A549 (cell line): Measurements from ENCODE around the gene TMEM165. TPM values are rescaled to one million over a fixed set of nuclear protein-coding genes. Genes with fewer than 3 reads are reported as not detected.

Experiments used
- ATAC-seq, 2 experiments: fragments of 200-7000 bp in 1 of 2; fragments of >200 bp in 1 of 2; cut with Nextera tagmentation in 1 of 2; cut with Tn5 transposase in 1 of 2; 3 replicates each; pipeline versions ENCODE4 v1.8.0 to v1.9.1; 2018 to 2020; ENCODE audit warnings: mild to moderate bottlenecking in 1 of 2, moderate library complexity in 1 of 2
- CTCF ChIA-PET: fragments of 300-600 bp; sonication (Branson Sonifier 250); formaldehyde crosslinking; extraction: SDS; loops from one replicate; lab custom pipeline; 2021; ENCODE audit warnings: antibody characterized with exemption, inconsistent platforms; lab: Yijun Ruan, JAX
- POLR2A ChIA-PET: fragments of 350-600 bp; formaldehyde crosslinking; extraction: SDS; loops from one replicate; lab custom pipeline; 2021; ENCODE audit warnings: antibody characterized with exemption, inconsistent platforms; lab: Yijun Ruan, JAX
- DNase-seq, 2 experiments: peaks; one replicate each; pipeline versions ENCODE4 v3.0.0 to v3.0.0-alpha.2; 2011 to 2016; ENCODE audit warnings: low read depth in 1 of 2, low spot score in 1 of 2
- FAIRE-seq: peaks from 2 replicates; lab custom pipeline; 2011; peaks lifted over from hg19 to GRCh38; lab: Jason Lieb, UNC
- H3K27ac ChIP-seq, 2 experiments: fragments of >200 bp; sonication (Bioruptor Twin); formaldehyde crosslinking; 3 replicates each; pipeline ENCODE4 v1.5.1; 2016 to 2017
- H3K4me1 ChIP-seq: fragments of >200 bp; sonication (Bioruptor Twin); formaldehyde crosslinking; 3 replicates; pipeline ENCODE4 v1.6.1; 2016
- H3K4me2 ChIP-seq: fragments of >200 bp; sonication (Bioruptor Twin); formaldehyde crosslinking; 3 replicates; pipeline ENCODE4 v1.6.1; 2016
- H3K4me3 ChIP-seq: fragments of >200 bp; sonication (Bioruptor Twin); formaldehyde crosslinking; 3 replicates; pipeline ENCODE4 v1.5.1; 2016
- H3K9me3 ChIP-seq: fragments of >200 bp; sonication (Bioruptor Twin); formaldehyde crosslinking; 3 replicates; pipeline ENCODE4 v1.6.1; 2016
- ATOH8 ChIP-seq: fragments of 250-450 bp; sonication (Bioruptor Pico); IDR thresholded peaks from 2 replicates; pipeline ENCODE4 v1.5.0; 2020; ENCODE audit warnings: low read depth, mild to moderate bottlenecking, moderate library complexity
- BCL3 ChIP-seq: fragments of >200 bp; sonication (Bioruptor Twin); formaldehyde crosslinking; IDR thresholded peaks from 3 replicates; pipeline ENCODE4 v1.6.1; 2016
- CHD2 ChIP-seq: fragments of 150-350 bp; IDR thresholded peaks from 2 replicates; pipeline ENCODE4 v1.6.1; 2014; ENCODE audit warnings: low read length; ENCODE audit not compliant: partially characterized antibody
- CHD4 ChIP-seq: fragments of 200-600 bp; sonication (generic); IDR thresholded peaks from 2 replicates; pipeline ENCODE4 v1.6.1; 2016; ENCODE audit warnings: antibody characterized with exemption, mild to moderate bottlenecking, borderline replicate concordance
- ELK1 ChIP-seq: fragments of 150-350 bp; IDR thresholded peaks from 2 replicates; pipeline ENCODE4 v1.6.1; 2014; ENCODE audit warnings: low read depth, mild to moderate bottlenecking, low read length
- FOSB ChIP-seq: fragments of 250-450 bp; sonication (Bioruptor Pico); IDR thresholded peaks from 2 replicates; pipeline ENCODE4 v1.5.0; 2020; ENCODE audit warnings: mild to moderate bottlenecking, moderate library complexity
- GATA3 ChIP-seq: IDR thresholded peaks from 2 replicates; pipeline ENCODE4 v1.6.1; 2012; ENCODE audit warnings: borderline replicate concordance
- HES2 ChIP-seq: fragments of >200 bp; sonication (Bioruptor Twin); formaldehyde crosslinking; IDR thresholded peaks from 2 replicates; pipeline ENCODE4 v1.6.1; 2016
- HEYL ChIP-seq: fragments of 250-450 bp; sonication (Bioruptor Pico); IDR thresholded peaks from 2 replicates; pipeline ENCODE4 v1.8.0; 2021; ENCODE audit warnings: mild to moderate bottlenecking, moderate library complexity
- HMGXB4 ChIP-seq: fragments of 250-450 bp; sonication (Bioruptor Pico); IDR thresholded peaks from 2 replicates; pipeline ENCODE4 v1.5.0; 2021; ENCODE audit warnings: mild to moderate bottlenecking, moderate library complexity, borderline replicate concordance
- HOXA7 ChIP-seq: fragments of 250-450 bp; sonication (Bioruptor Pico); IDR thresholded peaks from 2 replicates; pipeline ENCODE4 v1.5.0; 2020; ENCODE audit warnings: mild to moderate bottlenecking, moderate library complexity
- HOXB5 ChIP-seq: fragments of 250-450 bp; sonication (Bioruptor Pico); IDR thresholded peaks from 2 replicates; pipeline ENCODE4 v1.5.0; 2020; ENCODE audit warnings: mild to moderate bottlenecking, moderate library complexity
- JUN ChIP-seq, 2 experiments: fragments of >200 bp; sonication (Bioruptor Twin); formaldehyde crosslinking; IDR thresholded peaks; 2 replicates in 1 of 2; 3 replicates in 1 of 2; pipeline ENCODE4 v1.6.1; 2016 to 2017
- JUNB ChIP-seq: fragments of >200 bp; sonication (Bioruptor Twin); formaldehyde crosslinking; IDR thresholded peaks from 2 replicates; pipeline ENCODE4 v1.6.1; 2016
- MAZ ChIP-seq: fragments of 150-350 bp; IDR thresholded peaks from 2 replicates; pipeline ENCODE4 v1.6.1; 2014; ENCODE audit warnings: antibody characterized with exemption, low read depth, low read length, borderline replicate concordance
- MYC ChIP-seq: IDR thresholded peaks from 2 replicates; pipeline ENCODE4 v1.6.1; 2012; ENCODE audit warnings: mild to moderate bottlenecking, inconsistent platforms, low read length, improper control_type of control experiment, borderline replicate concordance
- NPAS2 ChIP-seq: fragments of 250-450 bp; sonication (Bioruptor Pico); IDR thresholded peaks from 2 replicates; pipeline ENCODE4 v1.8.0; 2022; ENCODE audit warnings: mild to moderate bottlenecking, moderate library complexity, borderline replicate concordance
- PHF8 ChIP-seq: fragments of 200-600 bp; sonication (generic); IDR thresholded peaks from 2 replicates; pipeline ENCODE4 v1.6.1; 2016; ENCODE audit warnings: low read depth, mild to moderate bottlenecking, antibody characterized with exemption, moderate library complexity, borderline replicate concordance
- POLR2AphosphoS2 ChIP-seq: conservative IDR thresholded peaks from 2 replicates; pipeline ENCODE4 v1.6.1; 2012; ENCODE audit warnings: low read length, improper control_type of control experiment, inconsistent platforms
- RAD21 ChIP-seq, 2 experiments: fragments of >200 bp in 1 of 2; sonication (Bioruptor Twin) in 1 of 2; formaldehyde crosslinking in 1 of 2; IDR thresholded peaks in 1 of 2; conservative IDR thresholded peaks in 1 of 2; 2 replicates in 1 of 2; 3 replicates in 1 of 2; pipeline ENCODE4 v1.6.1; 2012 to 2018; ENCODE audit warnings: inconsistent platforms in 1 of 2
- RARB ChIP-seq: fragments of 250-450 bp; sonication (Bioruptor Pico); IDR thresholded peaks from 2 replicates; pipeline ENCODE4 v1.8.0; 2021; ENCODE audit warnings: mild to moderate bottlenecking, moderate library complexity
- RFX5 ChIP-seq: fragments of 450-650 bp; IDR thresholded peaks from 2 replicates; pipeline ENCODE4 v1.7.1; 2014; ENCODE audit warnings: antibody characterized with exemption, mild to moderate bottlenecking, moderate library complexity
- RNF2 ChIP-seq: fragments of 200-600 bp; sonication (generic); IDR thresholded peaks from 2 replicates; pipeline ENCODE4 v1.6.1; 2016; ENCODE audit warnings: low read depth, mild to moderate bottlenecking, antibody characterized with exemption, moderate library complexity, borderline replicate concordance
- ZFP36 ChIP-seq: fragments of 450-650 bp; IDR thresholded peaks from 2 replicates; pipeline ENCODE4 v1.6.1; 2014; ENCODE audit warnings: borderline replicate concordance; ENCODE audit not compliant: partially characterized antibody
- WGBS: methylation state at CpG from one replicate; pipeline ENCODE4 v1.1.6; 2017; ENCODE audit errors: missing lambda C conversion rate; 5-methylcytosine and 5-hydroxymethylcytosine counted together
- polyA plus RNA-seq, 4 experiments: library from polyadenylated mRNA; depleted of rRNA in 3 of 4; stranded (reverse); fragments of >200 nt; fragmentation: RNase III in 1 of 4; extraction: RNeasy Plus Mini Kit Qiagen cat#74134 plus additional on column Dnase treatment in 1 of 4; gene quantifications; 2 replicates in 3 of 4; 3 replicates in 1 of 4; pipeline ENCODE4 v1.2.3, GENCODE V29; 2011 to 2017
- TF ChIP-seq, protein P1 (sequence below): fragments of 450-650 bp; IDR thresholded peaks from 2 replicates; pipeline ENCODE4 v1.6.1; 2014; ENCODE audit warnings: antibody characterized with exemption

TMEM165 gene
- polyA plus RNA-seq, 2 of the 4 experiments (the other 2 are of a cell fraction): 52.6 to 83.5 TPM

GRCh38 chr4:55397520-55398321 is 2.0 kb downstream of the TMEM165 start:
- FAIRE-seq (no peak), ATAC-seq (no peak), DNase-seq (no peak)
- POLR2A ChIA-PET: no interaction called here
- CTCF ChIA-PET: interaction anchor here (0.8 to 1.4 kb wide), 3 partner anchors 23 to 469 kb away, joined by 3 to 5 read pairs (median 3); partner anchors contain the start of gene SRD5A3
- Histone ChIP-seq H3K27ac (peak overlapping the region; percentile 98 to 99; a peak in 5 of 6 replicates), H3K4me1 (peaks cover 20% of the 10 kb centered on the region; the same call in 2 of the 3 replicates), H3K4me3 (peak overlapping the region; percentile 99), H3K4me2 (peak overlapping the region; percentile 91), H3K9me3 (no peaks in the 10 kb centered on the region)
- WGBS: 15% methylated on average over 15 of the region's 15 CpGs
- TF ChIP-seq HOXA7: no peak

DNA sequence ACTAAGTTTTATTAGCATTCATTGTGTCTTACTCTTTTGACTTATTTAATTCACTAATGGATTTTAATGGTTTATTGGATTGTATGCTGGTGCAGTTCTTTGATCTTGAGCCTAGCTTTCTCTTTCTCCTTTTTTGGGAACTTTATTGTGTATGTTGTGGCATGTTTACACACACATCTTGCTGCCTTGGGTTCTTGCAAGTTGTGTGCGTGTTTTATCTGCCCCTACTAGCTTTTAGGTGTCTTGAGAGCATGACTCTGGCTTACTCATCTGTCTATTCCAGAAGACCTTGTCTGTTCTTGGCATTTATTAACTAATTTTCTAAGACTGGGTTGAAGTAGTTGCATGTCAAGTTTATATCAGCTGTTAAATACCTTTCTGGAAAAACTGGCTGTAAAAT is 2.7 kb downstream of the TMEM165 start:
- H3K27ac ChIP-seq: peak overlapping the region; percentile 28 to 99; a peak in 2 of 6 replicates
- TF ChIP-seq ATOH8 (no peak), ZFP36 (no peak), PHF8 (no peak), HMGXB4 (CRISPR knock-in tag) (no peak), RARB (no peak)
- TF ChIP-seq, protein P1, sequence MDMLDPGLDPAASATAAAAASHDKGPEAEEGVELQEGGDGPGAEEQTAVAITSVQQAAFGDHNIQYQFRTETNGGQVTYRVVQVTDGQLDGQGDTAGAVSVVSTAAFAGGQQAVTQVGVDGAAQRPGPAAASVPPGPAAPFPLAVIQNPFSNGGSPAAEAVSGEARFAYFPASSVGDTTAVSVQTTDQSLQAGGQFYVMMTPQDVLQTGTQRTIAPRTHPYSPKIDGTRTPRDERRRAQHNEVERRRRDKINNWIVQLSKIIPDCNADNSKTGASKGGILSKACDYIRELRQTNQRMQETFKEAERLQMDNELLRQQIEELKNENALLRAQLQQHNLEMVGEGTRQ: no peak
- peak overlapping the region; percentile 91 for H3K4me2 ChIP-seq
- H3K4me3 ChIP-seq: peak overlapping the region; percentile 99
- ATAC-seq (no peak), DNase-seq (no peak), FAIRE-seq (no peak)
- ChIA-PET CTCF (interaction anchor here (0.8 to 1.4 kb wide), 4 partner anchors 22 to 468 kb away, joined by 3 to 5 read pairs (median 4); partner anchors contain the start of gene SRD5A3), POLR2A (interaction anchor here (0.6 kb wide), 1 partner anchor 887 kb away, joined by 3 read pairs; no protein-coding TSS in a partner anchor)
- WGBS: 0% methylated on average over 1 of the region's 1 CpG
- H3K4me1 ChIP-seq: peaks cover 20% of the 10 kb centered on the region; the same call in 2 of the 3 replicates
- no peaks in the 10 kb centered on the region for H3K9me3 ChIP-seq

DNA sequence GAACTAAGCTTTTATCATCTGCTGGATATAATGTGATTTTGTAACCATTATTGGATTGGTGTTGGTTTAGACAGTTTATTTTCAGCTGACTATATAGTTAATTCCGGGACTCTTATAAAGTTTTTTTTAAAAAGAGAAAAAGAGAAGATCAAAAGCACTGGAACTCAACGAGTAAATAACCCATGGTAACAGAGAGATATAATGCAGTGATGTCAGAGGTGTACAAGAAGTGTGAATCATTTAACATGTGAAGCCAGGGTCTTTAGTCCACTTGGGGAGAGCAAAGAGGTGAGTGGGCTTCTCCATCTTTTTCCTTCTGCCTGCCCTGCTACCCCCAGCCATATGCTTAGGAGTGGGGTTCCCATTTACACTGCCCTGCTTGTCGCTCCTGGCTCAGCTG is 3.2 kb downstream of the TMEM165 start:
- Histone ChIP-seq H3K27ac (no peak overlapping the region), H3K9me3 (no peaks in the 10 kb centered on the region), H3K4me2 (peak overlapping the region; percentile 91), H3K4me1 (peaks cover 18% of the 10 kb centered on the region; the same call in 2 of the 3 replicates), H3K4me3 (peak overlapping the region; percentile 99; the same call in 2 of the 3 replicates)
- DNase-seq (no peak), FAIRE-seq (no peak), ATAC-seq (no peak)
- 51% methylated on average over 3 of the region's 3 CpGs for WGBS
- CTCF ChIA-PET: interaction anchor here (0.8 to 1.8 kb wide), 3 partner anchors 22 to 427 kb away, joined by 3 to 6 read pairs (median 4); partner anchors contain the start of gene SRD5A3
- POLR2A ChIA-PET: no interaction called here
- TF ChIP-seq MAZ (no peak), FOSB (CRISPR knock-in tag) (no peak), POLR2AphosphoS2 (no peak), NPAS2 (CRISPR knock-in tag) (no peak), CHD2 (no peak), RFX5 (no peak), BCL3 (no peak), MYC (no peak), JUN (IDR thresholded peaks at IDR 0.05) (no peak), CHD4 (no peak), HES2 (no peak), HOXA7 (no peak), GATA3 (no peak), HEYL (CRISPR knock-in tag) (no peak), RAD21 (conservative IDR thresholded peaks at IDR 0.05 in 1 of 2, IDR thresholded peaks at IDR 0.05 in 1 of 2) (no peak), ELK1 (no peak), RNF2 (no peak), HOXB5 (CRISPR knock-in tag) (no peak), JUNB (no peak)
